DMS 273 treated with DMSO at 0.1 percent for 48 hours (cell line): ENCODE measurements around the gene RHBG.
"Not testable (repeated sequence)": the region's sequence is repeated elsewhere in the genome, so short reads cannot be mapped to it uniquely, and the experiment has no call there.

Source experiments
- DNase-seq: peaks from one replicate; lab custom pipeline; 2025; lab: John Stamatoyannopoulos, UW

RHBG gene

GRCh38 chr1:156368889-156369684, at the start of gene RHBG:
TSS of gene RHBG (plus strand) at chr1:156369211. CDS start at chr1:156369250, 39 bp downstream.
- DNase-seq: no peak

DNA sequence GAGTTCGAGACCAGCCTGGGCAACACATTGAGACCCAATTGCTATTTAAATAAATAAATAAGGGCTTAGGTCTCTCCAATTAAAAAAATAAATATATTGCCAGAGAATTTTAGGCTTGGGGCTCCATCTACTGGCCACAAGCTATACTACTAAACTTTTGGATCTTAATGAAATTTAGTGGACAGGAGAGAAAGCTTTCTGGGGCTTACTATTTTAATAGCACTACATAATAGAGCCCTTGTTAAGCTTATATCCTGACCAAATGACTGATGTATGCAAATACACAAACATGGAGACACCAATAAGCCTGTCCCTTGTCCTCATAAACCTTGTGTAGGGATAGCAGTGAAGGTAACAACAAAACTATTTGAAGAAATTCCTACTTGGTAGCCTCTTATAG, 49.3 kb upstream of the RHBG start:
- DNase-seq: no peak

DNA sequence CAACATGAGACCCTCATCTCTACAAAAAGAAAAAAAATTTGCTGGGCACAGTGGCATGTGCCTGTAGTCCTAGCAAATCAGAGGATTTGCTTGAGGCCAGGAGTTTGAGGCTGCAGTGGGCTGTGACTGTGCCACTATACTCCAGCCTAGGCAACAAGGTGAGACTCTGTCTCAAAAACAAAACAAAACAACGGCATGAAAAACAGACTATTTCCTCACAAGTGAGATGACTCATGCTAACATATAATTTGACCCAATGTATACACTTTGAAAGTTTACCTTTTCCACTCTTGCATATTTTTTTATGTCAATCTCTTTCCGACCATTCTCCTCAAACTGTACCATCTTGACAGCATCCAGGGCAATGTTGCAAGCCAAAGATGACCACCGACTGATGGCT, 48.5 kb upstream of the RHBG start:
- DNase-seq: no peak

DNA sequence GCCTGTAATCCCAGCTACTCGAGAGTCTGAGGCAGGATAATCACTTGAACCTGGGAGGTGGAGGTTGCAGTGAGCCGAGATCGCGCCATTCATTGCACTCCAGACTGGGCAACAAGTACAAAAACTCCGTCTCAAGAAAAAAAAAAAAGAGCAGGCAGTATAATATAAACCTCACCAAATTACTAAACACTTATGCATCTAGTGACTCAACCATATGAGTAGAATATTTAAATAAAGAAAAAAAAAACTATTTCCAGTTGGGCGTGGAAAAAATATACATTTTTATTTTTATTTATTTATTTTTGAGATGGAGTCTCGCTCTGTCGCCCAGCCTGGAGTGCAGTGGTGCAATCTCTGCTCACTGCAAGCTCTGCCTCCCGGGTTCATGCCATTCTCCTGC, 45.8 kb upstream of the RHBG start:
- not testable (repeated sequence) for DNase-seq

DNA sequence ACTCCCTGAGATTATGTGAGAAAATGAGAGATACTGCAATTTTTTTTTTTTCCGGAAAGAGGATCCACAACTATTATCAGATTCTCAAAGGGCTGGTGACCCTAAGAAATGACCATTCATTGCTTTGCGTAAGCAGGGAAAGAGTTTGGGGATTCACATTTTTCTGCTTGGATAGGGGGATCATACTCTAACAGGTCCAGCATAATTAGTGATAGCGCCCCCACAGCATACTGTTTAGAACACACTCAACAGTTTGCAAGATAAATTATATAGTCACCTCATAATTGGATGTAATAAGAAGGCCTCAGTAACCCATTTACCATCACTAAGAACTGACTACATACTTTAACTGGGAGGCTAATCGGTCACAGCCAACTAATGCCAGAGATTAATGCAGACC, 32.8 kb upstream of the RHBG start:
- DNase-seq: no peak

GRCh38 chr1:156337052-156337887, 31.7 kb upstream of the RHBG start:
- DNase-seq: no peak

- DNase-seq: no peak
Measured at GRCh38 chr1:156337888-156338179, 31.2 kb upstream of the RHBG start.

DNA sequence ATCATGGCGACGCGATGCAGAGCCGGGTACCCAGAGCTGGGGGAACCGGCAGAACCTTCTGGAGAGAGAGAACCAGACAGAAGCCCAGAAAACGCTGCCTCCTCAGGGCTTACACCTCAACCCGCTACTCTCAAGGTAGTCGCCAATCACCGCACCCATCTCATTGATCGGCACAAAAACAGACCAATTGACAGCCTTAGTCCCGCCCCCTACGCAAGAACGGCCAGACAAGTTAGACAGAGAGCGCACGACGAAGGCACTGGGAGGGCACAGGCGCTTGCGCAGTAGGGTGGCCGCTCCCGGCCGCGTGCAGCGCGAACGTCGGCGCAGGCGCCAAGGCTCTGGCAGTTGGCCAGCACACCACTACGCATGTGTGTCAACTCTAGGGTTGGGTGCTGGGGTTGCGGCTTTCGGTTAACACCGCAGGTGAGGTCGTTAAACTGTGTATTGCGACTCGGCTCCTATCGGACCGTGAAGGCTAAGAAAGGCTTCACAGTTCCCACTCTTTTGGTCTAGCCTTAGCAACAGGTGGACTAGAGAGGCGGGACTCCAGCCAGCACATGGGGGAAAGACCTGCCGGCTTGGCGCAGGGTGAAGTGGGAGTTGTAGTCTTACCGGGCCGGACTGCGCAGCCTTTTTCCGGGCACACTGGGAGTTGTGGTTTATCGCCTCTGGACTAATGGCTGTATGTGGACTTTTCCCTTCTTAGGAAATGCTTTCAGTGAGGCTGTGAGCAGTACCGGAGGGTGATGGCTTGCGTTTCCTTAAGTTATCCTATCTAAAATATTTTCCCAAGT, 30.6 kb upstream of the RHBG start, which contains the start of the genes CCT3 and TSACC:
TSS of gene CCT3 (minus strand) at position 113 of the 797 bp plus-strand sequence. CDS start at position 5, 108 bp downstream.
TSS of gene TSACC (plus strand) at position 347 of the 797 bp plus-strand sequence. CDS start 1,232 bp downstream, outside the sequence.
- peak; percentile 99 for DNase-seq

- no peak for DNase-seq
Measured at GRCh38 chr1:156342166-156342955, 26.6 kb upstream of the RHBG start.

- no peak for DNase-seq
Measured at GRCh38 chr1:156344409-156344808, 24.6 kb upstream of the RHBG start.

GRCh38 chr1:156346035-156346434, 23.0 kb upstream of the RHBG start:
- DNase-seq: not testable (repeated sequence)

DNA sequence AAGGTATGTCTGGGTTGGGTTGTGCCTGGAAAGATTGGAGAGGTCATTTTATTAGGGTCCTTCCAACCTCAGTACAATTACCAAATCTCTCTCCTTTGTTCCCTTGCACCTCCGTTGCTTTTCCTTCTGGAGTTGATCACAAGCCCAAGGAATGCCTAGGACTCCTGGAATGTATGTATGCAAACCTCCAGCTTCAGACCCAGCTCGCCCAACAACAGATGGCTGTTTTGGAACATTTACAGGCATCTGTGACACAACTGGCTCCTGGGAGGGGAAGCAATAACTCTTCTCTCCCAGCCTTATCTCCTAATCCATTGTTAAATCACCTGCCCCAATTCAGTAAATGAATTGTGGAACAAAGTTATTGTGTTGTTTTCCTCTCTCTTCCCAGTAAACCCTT, 22.4 kb upstream of the RHBG start:
- DNase-seq: peak; percentile 23

GRCh38 chr1:156347331-156347730, 21.7 kb upstream of the RHBG start:
- no peak for DNase-seq

DNA sequence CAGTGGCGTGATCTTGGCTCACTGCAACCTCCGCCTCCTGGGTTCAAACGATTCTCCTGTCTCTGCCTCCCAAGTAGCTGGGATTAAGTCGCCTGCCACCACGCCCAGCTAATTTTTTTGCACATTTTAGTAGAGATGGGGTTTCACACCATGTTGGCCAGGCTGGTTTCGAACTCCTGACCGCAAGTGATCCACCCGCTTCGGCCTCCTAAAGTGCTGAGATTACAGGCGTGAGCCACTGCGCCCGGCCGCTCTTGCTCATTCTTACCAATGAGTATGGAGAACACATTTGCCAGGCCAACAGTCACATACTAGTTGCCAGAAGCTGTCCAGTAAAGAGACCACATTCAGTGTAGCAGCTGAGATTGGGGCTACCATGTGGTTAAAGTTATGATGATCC, 16.5 kb upstream of the RHBG start:
- DNase-seq: not testable (repeated sequence)

GRCh38 chr1:156356262-156356874, 12.6 kb upstream of the RHBG start:
- no peak for DNase-seq

DNA sequence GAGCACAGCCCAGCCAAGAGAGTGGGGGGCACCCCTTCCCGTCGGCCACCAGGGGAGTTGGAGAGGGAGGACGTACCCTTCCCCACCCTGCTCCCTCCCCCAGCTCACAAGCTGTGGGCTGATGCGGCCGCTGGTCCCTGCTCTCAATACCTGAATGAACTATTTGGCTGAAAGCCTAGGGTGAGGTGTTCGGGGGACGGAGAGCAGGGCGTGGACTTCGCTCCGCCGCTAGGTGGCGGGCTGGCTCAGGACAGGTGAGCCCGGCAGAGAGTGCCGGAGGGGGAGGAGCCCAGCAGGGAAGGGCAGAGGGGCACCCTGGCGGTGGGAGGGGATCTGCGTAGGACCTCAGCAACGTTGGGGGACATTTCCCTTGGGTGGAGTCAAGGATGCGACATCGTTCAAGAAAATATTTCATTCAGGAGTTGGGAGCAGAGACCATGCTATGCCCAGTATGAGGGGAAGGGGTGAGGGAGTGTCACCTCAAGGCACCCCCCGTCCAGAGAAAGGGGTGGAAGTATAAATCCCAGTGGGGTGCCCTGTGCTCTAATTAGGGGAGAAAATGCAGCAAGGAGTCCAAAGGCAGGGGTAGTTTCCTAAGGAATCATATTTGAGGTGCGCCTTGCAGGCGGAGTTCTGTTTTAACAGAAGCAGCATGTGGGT, 12.0 kb upstream of the RHBG start:
- DNase-seq: peak; percentile 13

- DNase-seq: no peak
Measured at GRCh38 chr1:156357977-156358376, 11.0 kb upstream of the RHBG start.

- DNase-seq: no peak
Measured at GRCh38 chr1:156358641-156359040, 10.4 kb upstream of the RHBG start.

- no peak for DNase-seq
Measured at GRCh38 chr1:156359249-156359648, 9.8 kb upstream of the RHBG start.

DNA sequence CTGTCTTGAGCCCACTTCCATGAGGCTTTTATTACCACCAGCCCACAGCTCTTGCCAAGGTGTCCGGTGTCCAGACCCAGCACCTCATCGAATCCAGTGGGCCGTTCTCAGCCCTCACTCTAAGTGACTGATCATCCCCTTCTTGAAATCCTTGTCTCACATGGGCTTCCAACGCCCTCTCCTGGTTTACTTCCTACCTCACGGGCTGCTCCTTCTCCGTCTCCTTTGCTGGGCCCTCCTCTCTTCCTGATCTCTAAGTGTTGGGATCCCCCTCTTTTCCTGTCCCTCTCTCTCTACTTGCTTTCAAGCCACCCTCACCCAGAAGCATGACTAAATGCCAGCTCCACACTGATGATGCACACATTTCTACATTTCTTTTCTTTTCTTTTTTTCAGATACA, 9.0 kb upstream of the RHBG start:
- DNase-seq: peak; percentile 6
